HG02870 (cell line): Measurements from ENCODE around the gene P4HA2.
"Not testable (repeated sequence)": the region's sequence is repeated elsewhere in the genome, so short reads cannot be mapped to it uniquely, and the experiment has no call there.

Source experiments
- ATAC-seq: cut with Tn5 transposase; IDR thresholded peaks from one replicate; pipeline ENCODE4 v1.9.1; 2021; ENCODE audit warnings: mild to moderate bottlenecking, moderate library complexity; ENCODE audit not compliant: unreplicated experiment

P4HA2 gene

DNA sequence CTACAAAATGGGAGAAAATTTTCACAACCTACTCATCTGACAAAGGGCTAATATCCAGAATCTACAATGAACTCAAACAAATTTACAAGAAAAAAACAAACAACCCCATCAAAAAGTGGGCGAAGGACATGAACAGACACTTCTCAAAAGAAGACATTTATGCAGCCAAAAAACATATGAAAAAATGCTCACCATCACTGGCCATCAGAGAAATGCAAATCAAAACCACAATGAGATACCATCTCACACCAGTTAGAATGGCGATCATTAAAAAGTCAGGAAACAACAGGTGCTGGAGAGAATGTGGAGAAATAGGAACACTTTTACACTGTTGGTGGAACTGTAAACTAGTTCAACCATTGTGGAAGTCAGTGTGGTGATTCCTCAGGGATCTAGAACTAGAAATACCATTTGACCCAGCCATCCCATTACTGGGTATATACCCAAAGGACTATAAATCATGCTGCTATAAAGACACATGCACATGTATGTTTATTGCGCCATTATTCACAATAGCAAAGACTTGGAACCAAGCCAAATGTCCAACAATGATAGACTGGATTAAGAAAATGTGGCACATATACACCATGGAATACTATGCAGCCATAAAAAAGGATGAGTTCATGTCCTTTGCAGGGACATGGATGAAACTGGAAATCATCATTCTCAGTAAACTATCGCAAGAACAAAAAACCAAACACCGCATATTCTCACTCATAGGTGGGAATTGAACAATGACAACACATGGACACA is 65.9 kb downstream of the P4HA2 start:
- ATAC-seq: not testable (repeated sequence)

DNA sequence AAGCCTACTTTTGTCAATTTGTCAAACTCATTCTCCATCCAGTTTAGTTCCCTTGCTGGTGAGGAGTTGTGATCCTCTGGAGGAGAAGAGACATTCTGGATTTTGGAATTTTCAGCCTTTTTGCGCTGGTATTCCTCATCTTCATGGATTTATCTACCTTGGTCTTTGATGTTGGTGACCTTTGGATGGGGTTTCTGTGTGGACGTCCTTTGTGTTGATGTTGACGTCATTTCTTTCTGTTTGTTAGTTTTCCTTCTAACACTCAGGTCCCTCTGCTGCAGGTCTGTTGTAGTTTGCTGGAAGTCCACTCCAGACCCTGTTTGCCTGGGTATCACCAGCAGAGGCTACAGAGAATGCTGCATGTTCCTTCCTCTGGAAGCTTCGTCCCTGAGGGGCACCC is 71.2 kb downstream of the P4HA2 start:
- no peak for ATAC-seq

DNA sequence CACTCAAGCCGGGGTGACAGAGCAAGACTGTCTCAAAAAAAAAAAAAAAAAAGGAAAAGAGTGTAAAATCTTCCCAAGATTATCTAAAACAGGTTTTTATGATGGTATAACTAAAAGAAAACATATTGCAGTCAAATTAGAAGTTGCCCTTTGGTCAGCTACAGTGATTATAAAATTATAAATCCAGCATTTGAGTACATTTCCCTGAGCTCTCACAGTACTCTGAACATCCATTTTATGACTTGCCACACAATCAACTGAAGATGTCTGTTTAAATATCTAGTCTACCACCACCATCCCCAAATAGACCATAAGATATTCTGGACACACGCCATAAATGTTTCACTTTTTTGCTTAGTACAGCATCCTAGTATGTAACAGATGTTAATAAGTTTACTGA is 77.1 kb downstream of the P4HA2 start:
- ATAC-seq: no peak

DNA sequence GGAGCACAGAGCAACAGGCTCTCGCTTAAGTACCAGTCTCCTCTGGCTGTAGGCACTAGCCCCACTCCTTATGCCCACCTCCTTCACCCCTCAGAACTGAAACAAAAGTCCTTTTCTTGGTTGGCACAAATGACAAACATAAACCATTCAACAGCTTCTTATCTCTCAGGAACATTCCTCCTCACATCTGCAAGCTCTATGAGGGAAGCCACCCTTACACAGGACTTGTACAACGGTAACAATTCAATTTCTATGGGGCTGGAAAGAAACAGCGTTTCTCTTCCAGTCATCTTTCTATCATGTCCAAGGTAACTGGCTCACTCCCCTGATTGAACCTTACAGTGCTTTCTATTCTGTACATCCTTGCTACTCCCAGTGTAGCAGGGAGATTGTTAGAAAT is 80.0 kb downstream of the P4HA2 start:
- ATAC-seq: no peak

DNA sequence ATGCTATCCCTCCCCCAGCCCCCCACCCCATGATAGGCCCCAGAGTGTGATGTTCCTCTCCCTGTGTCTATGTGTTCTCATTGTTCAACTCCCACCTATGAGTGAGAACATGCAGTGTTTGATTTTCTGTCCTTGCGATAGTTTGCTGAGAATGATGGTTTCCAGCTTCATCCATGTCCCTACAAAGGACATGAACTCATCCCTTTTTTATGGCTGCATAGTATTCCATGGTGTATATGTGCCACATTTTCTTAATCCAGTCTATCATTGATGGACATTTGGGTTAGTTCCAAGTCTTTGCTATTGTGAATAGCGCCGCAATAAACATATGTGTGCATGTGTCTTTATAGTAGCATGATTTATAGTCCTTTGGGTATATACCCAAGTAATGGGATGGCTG is 82.3 kb downstream of the P4HA2 start:
- ATAC-seq: not testable (repeated sequence)

DNA sequence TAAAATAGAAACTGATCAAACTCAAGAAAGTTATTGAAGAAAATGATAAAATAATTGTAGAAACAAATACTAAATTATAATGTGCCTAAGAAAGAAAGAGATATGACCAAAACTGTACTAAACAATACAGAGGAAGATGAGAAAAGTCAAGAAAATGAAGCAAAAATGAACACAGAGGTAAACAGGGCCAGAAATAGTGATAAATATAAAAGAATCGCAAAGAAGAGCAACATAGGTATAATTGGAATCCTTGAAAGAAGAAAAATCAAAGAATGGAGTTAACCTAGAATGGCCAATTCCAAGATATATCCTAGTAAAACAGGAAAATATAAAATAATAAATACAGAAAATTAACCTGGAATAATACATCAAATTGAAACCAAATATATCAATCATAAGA is 84.5 kb downstream of the P4HA2 start:
- no peak for ATAC-seq

DNA sequence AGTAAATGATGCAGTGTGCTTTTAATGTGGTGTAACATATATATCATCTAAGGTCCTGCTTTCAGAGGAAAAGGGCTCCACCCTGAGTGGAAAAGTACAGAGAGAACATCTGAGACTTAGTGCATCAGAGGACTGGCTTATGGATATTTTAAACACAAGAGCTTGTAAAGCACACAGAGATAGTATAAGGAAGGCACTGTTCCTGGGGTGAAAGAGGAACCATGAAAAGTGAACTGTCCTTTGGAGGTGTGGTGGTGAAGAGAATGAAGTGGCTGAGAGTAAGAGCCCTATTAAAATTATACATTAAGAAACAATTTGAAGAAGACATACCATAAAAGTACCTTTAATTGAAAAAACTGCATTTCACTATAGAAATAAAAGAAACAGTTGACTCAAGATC is 85.2 kb downstream of the P4HA2 start:
- ATAC-seq: no peak
